MG63 (cell line): ENCODE results near the gene MYLK4. TPM values are rescaled to one million over a fixed set of nuclear protein-coding genes. Genes with fewer than 3 reads are reported as not detected.

Source experiments
- DNase-seq: peaks from one replicate; pipeline ENCODE4 v3.0.0-alpha.2; 2020
- H3K27me3 ChIP-seq: fragments of 250-450 bp; sonication (Bioruptor Pico); 2 replicates; pipeline ENCODE4 v1.5.1; 2020; ENCODE audit warnings: mild to moderate bottlenecking, moderate library complexity
- H3K36me3 ChIP-seq: fragments of 250-450 bp; sonication (Bioruptor Pico); 2 replicates; pipeline ENCODE4 v1.5.1; 2020; ENCODE audit warnings: mild to moderate bottlenecking, moderate library complexity
- H3K4me3 ChIP-seq: fragments of 250-450 bp; sonication (Bioruptor Pico); 2 replicates; pipeline ENCODE4 v1.5.1; 2020; ENCODE audit warnings: mild to moderate bottlenecking, moderate library complexity
- H3K9me3 ChIP-seq: fragments of 250-450 bp; sonication (Bioruptor Pico); 2 replicates; pipeline ENCODE4 v1.5.1; 2020; ENCODE audit warnings: mild to moderate bottlenecking, moderate library complexity
- total RNA-seq: library from RNA; depleted of rRNA; stranded (reverse); fragments of >200 nt; shearing (Covaris generic); gene quantifications from 2 replicates; pipeline ENCODE4 v1.2.3, GENCODE V29; 2014; ENCODE audit warnings: low replicate concordance

Gene MYLK4
- total RNA-seq, 1 experiment from 2014 or later: not detected

DNA sequence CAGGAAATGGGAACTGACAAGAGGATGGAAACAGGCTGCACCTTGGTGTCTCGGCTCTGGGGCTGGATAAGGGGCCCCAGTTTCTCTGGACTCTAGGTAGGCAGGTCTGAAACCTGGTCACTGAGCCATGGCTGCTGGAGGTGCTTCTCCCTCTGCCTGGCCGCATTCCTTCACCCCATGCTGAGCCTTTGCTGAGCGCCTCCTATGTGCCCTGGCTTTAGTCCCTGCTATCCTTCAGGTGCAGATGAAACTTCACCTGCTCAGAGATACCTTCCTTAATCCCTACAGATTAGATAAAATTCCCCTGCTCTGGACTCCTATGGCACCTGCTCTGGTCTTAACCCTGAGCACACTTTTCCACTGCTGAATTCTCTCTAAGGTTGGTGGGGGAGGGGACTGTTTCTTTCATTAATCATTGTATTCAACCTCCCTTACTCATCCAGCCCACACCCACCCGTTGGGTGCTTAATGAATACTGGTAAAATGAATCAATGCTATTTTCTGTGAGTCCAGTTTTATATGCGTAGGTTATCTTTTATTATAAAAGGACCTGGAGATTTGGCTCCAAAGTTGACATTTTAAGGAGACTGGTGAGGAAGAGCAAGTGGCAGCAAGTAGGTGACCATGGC is 19.3 kb downstream of the MYLK4 start:
- Histone ChIP-seq H3K27me3 (no peaks in the 10 kb centered on the region), H3K9me3 (no peaks in the 10 kb centered on the region), H3K4me3 (no peak overlapping the region), H3K36me3 (no peaks in the 10 kb centered on the region)
- DNase-seq: no peak

DNA sequence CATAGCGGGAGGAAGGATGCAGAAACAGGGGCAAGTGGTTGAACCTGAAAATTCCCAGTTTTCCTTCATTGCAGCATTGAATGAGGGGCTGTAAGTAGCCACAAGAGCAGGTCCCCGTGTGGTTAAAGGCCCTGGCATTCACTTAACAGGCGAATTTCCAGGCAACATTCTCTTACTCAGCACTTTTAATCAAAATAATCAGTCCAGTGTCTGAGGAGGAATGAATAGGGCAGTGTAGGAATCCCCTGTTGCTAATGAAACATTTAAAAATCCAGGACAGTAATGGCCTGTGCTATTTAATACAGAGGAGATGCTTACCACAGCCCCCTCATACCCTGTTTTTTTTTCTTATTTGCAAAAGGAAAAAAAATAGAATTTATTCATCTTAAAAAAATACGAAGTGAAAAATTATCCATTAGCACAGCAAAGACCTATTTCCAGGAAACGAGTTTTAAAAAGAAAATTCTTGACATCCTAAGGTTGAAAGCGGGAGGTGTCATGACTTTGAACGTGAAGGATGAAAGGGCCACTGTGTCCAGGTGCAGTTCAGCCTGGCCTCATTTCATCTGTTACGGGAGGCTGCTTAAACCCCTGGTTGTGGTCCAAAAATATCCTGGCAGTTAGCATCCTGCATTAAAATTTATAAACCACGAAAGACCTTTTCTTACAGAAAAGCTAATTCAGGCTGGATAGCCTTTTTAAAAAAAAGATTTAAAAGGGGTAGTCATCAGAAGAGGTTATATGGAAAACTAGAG is 20.2 kb downstream of the MYLK4 start:
- no peak overlapping the region for H3K4me3 ChIP-seq
- H3K36me3 ChIP-seq: no peaks in the 10 kb centered on the region
- H3K27me3 ChIP-seq: no peaks in the 10 kb centered on the region
- H3K9me3 ChIP-seq: no peaks in the 10 kb centered on the region
- DNase-seq: no peak

DNA sequence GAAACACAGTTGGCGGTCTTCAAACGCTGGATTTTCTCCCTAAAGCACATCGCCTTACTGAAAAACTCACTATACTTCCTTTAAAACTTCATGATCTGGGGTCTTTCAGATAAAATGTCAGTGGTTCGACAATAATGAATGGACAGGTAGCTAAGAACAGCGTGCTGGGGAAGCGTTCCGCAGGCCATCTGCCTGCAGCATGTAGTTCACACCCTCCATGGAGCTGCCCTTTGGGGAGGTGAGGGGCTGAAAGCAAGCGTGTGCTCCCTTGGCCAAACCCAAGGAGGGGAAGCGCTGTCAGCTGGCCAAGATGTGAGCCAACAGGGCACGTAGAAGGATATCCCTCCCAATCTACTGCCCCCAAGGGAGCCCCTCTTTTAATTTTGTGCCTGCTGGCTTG is 20.8 kb downstream of the MYLK4 start:
- H3K36me3 ChIP-seq: no peaks in the 10 kb centered on the region
- H3K27me3 ChIP-seq: no peaks in the 10 kb centered on the region
- H3K4me3 ChIP-seq: no peak overlapping the region
- no peaks in the 10 kb centered on the region for H3K9me3 ChIP-seq
- no peak for DNase-seq

DNA sequence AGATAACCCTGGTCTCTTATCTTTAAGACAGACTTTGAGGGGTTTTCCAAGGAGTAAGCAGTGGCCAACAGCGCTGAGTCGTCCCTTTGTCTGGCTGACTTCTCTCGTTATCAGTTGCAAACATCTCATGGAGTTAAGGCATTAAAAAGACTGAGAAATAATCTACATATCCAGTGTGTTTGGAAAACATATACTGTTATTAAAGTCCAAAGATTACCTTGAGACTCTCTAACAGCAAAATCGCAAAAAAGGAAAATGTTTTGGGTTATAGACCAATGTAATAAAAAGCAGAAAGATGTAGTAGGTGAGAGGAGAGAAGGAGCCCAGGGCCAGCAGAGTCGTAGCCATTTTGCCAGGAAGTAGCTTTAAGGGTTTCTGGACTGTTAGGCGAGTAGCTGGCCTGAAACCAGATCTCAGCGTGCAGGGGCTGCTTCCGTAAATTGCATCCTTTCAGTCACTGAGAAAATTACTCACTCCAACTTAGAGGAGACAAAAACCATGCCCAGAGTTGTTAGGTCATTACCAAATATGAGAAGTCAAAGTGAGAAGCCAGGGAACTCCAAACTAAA is 24.6 kb downstream of the MYLK4 start:
- Histone ChIP-seq H3K27me3 (no peaks in the 10 kb centered on the region), H3K36me3 (no peaks in the 10 kb centered on the region), H3K4me3 (no peak overlapping the region), H3K9me3 (no peaks in the 10 kb centered on the region)
- DNase-seq: peak; percentile 65

DNA sequence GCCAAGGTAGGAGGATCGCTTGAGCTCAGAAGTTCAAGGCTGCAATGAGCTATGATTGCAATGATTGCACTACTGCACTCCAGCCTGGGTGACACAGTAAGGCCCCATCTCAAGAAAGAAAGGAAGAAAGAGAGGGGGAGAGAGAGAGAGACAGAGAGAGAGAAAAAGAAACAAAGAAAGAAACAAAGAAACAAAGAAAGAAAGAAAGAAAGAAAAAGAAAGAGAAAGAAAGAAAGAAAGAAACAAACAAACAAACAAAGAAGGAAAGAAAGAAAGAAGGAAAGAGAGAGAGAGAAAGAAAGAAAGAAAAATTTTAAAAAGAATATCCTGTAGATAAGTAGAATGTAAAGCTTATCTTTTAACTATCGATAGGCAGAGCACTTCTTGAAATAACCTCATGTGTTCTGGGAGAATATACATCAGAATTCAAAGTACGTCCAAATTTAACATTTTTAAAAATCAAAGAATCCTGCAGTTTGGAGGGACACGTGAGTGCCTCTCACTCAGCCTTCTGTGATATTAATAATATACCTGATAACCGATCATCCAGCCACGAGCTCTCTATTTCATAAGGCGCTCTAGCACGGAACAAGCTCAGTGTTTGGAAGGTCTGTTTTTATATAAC is 25.2 kb downstream of the MYLK4 start:
- Histone ChIP-seq H3K9me3 (no peaks in the 10 kb centered on the region), H3K4me3 (no peak overlapping the region), H3K27me3 (no peaks in the 10 kb centered on the region), H3K36me3 (no peaks in the 10 kb centered on the region)
- no peak for DNase-seq

DNA sequence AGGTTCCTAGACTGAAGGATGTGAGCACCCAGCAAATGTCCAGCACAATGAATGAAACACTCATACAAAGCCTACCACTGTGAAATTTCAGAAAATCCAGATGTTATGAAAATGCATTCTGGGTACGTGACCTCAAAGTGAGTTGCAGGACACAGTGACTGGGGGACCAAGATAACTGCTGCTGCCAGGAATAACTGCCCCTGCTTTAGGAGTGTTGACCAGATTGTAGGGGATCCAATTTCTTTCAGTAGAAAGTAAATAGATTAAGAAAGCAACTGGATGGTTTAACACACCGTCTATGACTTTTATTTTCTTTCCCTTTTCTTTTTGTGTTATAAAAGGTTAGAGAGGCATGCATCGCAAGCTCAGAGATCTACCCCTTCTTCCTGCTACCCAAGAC is 29.5 kb downstream of the MYLK4 start:
- no peak for DNase-seq
- Histone ChIP-seq H3K36me3 (no peaks in the 10 kb centered on the region), H3K4me3 (no peak overlapping the region), H3K27me3 (no peaks in the 10 kb centered on the region), H3K9me3 (no peaks in the 10 kb centered on the region)

DNA sequence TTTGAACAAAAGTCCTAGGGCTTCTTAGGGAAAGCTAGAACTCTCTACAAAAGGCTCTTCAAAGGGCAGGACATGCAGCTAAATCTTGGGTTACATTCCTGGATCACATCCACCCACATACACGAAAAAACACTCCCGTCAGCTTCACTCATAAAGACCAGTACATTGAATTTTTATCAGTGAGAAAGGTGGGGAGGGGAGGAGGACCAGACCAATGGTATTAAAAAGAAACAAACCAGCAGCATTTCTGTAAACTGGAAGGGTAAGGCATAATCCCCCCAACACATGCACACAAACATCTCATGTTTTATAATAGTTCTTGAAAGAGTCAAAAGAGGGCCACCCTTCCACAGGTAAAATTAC is 31.6 kb downstream of the MYLK4 start:
- H3K36me3 ChIP-seq: no peaks in the 10 kb centered on the region
- no peak overlapping the region for H3K4me3 ChIP-seq
- no peaks in the 10 kb centered on the region for H3K27me3 ChIP-seq
- no peaks in the 10 kb centered on the region for H3K9me3 ChIP-seq
- no peak for DNase-seq

DNA sequence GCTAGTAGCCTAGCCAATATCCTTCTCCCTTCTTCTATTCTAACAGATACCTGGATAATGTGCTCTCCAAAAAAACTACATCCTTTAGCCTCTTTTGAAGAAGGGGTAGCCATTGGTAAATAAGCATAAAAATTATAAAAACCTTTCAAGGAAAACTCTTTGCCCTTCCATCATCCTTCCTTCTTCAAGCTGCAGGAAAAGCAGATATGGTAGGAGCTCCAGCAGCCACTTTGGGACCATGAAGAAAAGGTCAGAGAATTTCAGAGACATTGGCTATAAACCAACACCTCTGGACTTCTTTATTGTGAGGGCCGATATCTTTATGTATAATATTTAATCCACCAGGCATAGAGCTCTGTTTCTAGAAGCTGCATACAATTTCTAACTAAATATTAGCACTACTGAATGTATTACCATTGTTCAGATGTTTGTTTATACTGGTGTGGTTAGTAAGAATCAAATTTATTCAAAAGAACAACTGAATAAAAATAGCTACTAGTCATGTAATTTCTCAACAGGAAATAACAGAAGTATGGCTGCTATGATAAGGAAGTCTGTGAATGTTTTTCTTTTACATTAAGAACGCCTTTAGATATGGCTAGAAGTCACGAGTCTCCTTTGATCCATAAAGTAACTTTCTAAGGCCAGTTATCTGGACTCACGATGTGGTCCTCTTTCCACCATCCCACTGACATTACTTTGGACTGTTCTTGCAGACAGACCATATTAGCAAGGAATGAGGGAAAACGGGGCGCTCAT is 32.2 kb downstream of the MYLK4 start:
- no peak overlapping the region for H3K4me3 ChIP-seq
- no peaks in the 10 kb centered on the region for H3K9me3 ChIP-seq
- no peaks in the 10 kb centered on the region for H3K27me3 ChIP-seq
- DNase-seq: no peak
- H3K36me3 ChIP-seq: no peaks in the 10 kb centered on the region

DNA sequence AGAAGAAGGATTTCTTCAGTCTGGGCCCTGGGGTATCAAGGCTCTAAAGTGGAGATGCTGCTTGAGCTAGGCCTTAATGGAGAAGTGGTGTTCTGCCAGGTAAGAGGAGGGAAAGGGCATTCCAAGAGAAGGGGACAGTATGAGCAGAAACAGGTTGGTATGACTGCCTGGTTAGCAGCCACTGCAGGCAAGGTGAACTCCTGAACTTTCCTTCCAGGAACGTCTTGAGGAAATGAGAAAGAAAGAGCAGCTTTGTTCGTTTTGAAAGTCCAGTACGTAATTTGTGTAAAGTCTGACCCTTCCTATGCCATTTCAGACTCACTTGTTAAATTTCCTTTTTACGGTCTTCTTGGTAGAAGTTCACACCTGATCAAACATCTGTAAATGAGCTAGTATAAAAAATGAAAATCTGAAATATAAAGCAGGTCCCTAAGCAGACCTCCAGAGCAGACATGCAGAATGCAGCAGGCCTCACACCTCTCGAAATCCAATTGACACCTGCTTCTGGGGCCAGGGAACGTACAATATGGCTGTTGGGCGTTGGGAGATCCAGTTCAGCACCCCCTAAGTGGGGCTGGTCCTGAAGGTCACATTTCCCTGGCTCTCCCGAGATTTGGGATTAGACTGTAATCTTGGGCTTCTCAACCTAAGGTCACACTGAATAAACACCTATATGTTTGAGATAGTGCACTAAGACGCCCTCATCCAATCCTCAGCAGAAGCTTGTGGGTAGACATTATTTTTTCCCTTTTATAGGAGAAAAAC is 33.6 kb downstream of the MYLK4 start:
- Histone ChIP-seq H3K4me3 (no peak overlapping the region), H3K36me3 (no peaks in the 10 kb centered on the region), H3K27me3 (no peaks in the 10 kb centered on the region), H3K9me3 (no peaks in the 10 kb centered on the region)
- no peak for DNase-seq

DNA sequence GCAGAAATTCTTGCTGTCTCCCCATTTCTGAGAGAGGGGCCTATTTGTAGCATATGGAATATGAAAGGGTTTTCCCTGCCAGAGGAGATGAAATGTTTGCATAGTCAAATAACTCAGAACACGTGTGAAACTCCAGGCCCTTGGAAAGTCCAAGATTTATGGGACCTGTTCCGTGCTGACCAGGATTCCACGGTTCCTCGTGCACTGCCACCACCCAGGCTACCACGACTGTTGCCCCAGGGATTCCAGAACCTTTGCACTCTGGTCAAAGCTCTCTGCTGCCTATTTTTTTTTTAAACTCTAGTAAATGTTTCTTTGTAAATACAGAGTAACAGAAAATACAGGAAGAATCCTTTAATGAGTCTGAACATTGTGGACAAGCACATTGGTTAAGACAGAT is 35.0 kb downstream of the MYLK4 start:
- Histone ChIP-seq H3K27me3 (no peaks in the 10 kb centered on the region), H3K4me3 (no peak overlapping the region), H3K36me3 (no peaks in the 10 kb centered on the region), H3K9me3 (no peaks in the 10 kb centered on the region; the same call in 1 of the 2 replicates)
- no peak for DNase-seq

DNA sequence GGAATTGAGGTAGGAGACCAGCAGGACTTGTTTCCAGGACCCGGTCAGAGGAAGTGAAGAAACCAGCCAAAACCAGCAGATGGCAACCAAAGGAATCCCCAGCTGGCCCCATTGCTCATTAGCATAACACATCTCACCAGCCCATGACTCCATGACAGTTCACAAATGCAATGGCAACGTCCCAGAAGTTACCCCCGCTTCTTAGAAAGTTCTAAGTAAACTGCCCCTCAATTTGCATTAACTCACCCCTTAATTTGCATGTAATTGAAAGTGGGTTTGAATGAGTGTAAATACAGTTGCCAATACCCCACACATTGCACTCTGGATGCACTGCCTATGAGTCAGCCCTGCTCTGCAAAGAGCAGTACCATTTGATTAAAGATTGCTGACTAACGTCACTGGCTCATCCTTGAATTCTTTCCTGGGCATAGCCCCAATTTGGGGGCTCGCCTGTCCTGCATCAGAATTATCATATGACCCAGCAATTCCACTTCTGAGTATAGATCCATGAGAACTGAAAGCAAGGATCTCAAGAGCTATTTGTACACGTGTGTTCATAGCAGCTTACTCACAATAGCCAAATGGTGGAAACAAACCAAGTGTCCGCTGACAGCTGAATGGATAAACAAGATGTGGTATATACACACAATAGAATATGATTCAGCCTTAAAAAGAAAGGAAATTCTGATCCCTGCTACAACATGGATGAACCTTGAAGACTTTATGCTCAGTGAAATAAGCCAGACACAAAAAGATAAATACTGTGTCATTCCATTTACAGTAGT is 36.4 kb downstream of the MYLK4 start:
- peaks cover 3% of the 10 kb centered on the region; the same call in 1 of the 2 replicates for H3K9me3 ChIP-seq
- no peaks in the 10 kb centered on the region for H3K36me3 ChIP-seq
- peak; percentile 89 for DNase-seq
- H3K27me3 ChIP-seq: no peaks in the 10 kb centered on the region
- H3K4me3 ChIP-seq: no peak overlapping the region

DNA sequence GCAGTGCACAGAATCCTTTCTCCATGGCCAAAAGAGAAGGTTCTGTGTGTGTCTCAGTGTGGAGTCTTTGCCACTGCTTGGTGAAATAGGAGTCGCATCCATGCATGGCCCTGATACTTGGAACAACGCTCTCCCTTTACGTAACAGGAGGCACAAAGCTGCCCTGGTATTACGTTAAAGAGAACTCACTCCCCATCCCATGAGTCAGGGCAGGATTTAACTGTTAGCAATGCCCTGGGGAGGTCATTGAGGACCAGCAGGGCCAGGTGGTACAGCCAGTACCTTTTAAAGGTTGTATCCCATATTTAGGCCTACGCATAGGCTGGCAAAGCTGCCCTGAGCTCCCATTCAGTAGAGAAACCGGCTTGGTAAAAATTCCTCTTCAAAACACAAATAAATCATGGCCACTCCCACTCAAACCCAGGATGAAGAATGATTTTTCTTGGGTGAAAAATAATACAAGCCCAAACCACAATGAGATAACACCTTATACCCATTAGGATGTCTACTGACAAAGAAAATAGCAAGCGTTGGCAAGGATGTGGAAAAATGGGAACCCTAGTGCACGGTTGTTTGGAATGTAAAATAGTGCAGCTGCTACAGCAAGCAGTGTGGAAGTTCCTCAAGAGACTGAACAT is 37.1 kb downstream of the MYLK4 start:
- no peaks in the 10 kb centered on the region for H3K27me3 ChIP-seq
- H3K36me3 ChIP-seq: no peaks in the 10 kb centered on the region
- peaks cover 3% of the 10 kb centered on the region; the same call in 1 of the 2 replicates for H3K9me3 ChIP-seq
- H3K4me3 ChIP-seq: no peak overlapping the region
- no peak for DNase-seq

DNA sequence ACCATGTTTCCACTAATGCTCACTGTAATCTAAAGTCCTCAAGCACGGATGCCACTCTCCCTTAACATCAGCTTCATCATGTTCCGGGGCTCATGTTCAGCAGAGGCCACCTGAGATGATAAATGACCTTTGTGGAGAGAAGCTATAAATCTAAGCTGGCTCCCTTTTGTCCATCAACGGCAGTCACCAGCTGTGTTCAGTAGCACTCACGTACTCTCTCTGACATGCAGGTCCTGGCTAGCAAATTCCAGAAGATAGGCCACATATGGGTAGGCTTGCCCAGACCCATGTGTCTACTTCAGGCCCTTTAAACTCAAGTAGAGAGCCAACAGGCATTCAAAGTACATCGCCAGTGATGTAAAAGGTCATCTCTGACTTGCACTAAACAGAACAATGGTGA is 38.6 kb downstream of the MYLK4 start:
- Histone ChIP-seq H3K36me3 (no peaks in the 10 kb centered on the region), H3K9me3 (peaks cover 3% of the 10 kb centered on the region; the same call in 1 of the 2 replicates), H3K4me3 (no peak overlapping the region), H3K27me3 (no peaks in the 10 kb centered on the region)
- no peak for DNase-seq

DNA sequence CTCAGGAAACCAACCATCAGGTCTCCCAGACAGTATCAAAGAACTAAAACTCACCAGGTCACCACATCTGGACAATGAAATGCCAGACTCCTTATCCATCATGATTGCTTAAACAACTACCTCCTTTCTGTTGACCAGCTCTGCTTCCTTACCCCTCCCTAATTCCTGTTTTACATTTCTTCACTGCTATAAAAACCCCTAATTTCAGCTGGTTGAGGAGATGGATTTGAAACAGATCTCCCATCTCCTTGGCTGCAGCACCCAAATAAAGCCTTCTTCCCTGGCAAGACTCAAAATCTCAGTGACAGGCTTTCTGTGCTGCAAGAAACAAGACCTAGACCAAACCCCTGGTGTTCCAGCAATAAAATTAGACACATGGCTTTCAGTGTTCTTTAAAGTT is 40.3 kb downstream of the MYLK4 start:
- no peaks in the 10 kb centered on the region for H3K27me3 ChIP-seq
- H3K9me3 ChIP-seq: peaks cover 3% of the 10 kb centered on the region; the same call in 1 of the 2 replicates
- no peaks in the 10 kb centered on the region for H3K36me3 ChIP-seq
- H3K4me3 ChIP-seq: no peak overlapping the region
- no peak for DNase-seq

DNA sequence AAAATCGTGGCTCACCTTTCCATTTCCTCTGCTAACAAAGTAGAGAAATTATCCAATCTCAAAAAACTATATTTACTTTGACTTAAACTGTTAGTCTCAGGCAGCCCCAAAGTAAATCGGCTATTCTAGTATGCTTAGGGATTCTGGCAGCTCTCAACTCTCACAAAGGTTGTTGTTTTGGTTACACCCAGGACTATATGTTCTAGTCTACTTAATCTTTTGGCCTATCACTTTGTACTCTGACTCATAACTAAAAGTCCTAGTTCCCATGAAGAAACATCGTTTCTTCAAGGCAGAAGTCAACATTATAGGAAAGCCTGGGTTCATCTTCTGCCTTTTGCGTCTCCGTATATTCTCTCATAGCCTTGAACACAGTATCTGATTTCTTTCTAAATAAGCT is 42.3 kb downstream of the MYLK4 start:
- Histone ChIP-seq H3K36me3 (no peaks in the 10 kb centered on the region), H3K9me3 (peaks cover 3% of the 10 kb centered on the region; the same call in 1 of the 2 replicates), H3K4me3 (no peak overlapping the region), H3K27me3 (no peaks in the 10 kb centered on the region)
- no peak for DNase-seq
